ENCODE results near the gene SZRD1.

DNA sequence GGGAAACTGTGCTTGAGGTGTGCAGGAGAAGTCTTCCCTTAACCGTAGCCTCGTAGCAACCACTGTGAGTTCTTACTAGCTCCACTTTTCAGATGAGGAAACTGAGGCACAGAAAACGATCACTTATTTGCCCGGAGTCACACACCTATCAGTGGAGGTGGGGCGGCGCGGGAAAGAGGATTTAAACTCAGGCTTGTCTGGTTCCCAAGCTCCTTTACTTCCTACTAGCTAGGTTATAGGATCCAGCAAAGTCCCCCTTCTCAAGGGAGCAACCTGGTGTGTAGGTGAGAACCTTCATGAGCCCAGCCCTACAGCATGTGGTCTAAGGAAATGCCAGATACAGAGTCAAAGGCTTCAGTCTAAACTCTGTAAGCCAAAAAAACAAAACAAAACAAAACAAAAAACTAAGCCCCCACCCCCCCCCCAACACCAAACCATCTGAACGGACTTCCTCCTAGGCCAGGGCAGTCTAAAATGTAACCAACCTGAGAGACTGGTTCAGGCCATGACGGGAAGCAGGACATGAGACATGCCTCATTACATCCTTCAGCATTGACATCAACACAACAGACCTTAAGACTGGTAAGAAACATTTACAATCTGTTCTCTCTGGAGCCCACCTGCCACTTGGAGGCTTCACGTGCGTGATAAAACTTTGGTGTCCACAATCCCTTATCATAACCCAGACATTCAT is 14.1 kb upstream of the SZRD1 start:
- TF ChIP-seq, protein P1, sequence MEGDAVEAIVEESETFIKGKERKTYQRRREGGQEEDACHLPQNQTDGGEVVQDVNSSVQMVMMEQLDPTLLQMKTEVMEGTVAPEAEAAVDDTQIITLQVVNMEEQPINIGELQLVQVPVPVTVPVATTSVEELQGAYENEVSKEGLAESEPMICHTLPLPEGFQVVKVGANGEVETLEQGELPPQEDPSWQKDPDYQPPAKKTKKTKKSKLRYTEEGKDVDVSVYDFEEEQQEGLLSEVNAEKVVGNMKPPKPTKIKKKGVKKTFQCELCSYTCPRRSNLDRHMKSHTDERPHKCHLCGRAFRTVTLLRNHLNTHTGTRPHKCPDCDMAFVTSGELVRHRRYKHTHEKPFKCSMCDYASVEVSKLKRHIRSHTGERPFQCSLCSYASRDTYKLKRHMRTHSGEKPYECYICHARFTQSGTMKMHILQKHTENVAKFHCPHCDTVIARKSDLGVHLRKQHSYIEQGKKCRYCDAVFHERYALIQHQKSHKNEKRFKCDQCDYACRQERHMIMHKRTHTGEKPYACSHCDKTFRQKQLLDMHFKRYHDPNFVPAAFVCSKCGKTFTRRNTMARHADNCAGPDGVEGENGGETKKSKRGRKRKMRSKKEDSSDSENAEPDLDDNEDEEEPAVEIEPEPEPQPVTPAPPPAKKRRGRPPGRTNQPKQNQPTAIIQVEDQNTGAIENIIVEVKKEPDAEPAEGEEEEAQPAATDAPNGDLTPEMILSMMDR (conservative IDR thresholded peaks at IDR 0.05 in 1 of 2, IDR thresholded peaks at IDR 0.05 in 1 of 2; ENCODE audit: low read depth in 1 of 2, low read length in 2 of 2) = no peak
- no peak for TF ChIP-seq EZH2 (IDR thresholded peaks at IDR 0.05; ENCODE audit: low read length, missing control alignments)

Data from fibroblast of lung (primary cell).